AG09319 (cell line): ENCODE data around the gene EXOC6.

Experiments
- DNase-seq: peaks from one replicate; pipeline ENCODE4 v3.0.0-alpha.2; 2010; ENCODE audit warnings: low read depth; ENCODE audit errors: extremely low read depth
- CTCF ChIP-seq: IDR thresholded peaks from 2 replicates; pipeline ENCODE4 v1.5.1; 2011; ENCODE audit warnings: low read depth, mild to moderate bottlenecking, inconsistent platforms, low read length, moderate library complexity

Gene EXOC6

GRCh38 chr10:93074597-93075368 is 226.5 kb downstream of the EXOC6 start:
- DNase-seq, result no peak

GRCh38 chr10:93075369-93076221 is 227.3 kb downstream of the EXOC6 start:
- no peak for DNase-seq
- TF ChIP-seq CTCF, result no peak

More at GRCh38 chr10:93074597-93075368, 226.5 kb downstream of the EXOC6 start:
- no peak for TF ChIP-seq CTCF

- no peak for TF ChIP-seq CTCF
- no peak for DNase-seq
These were observed 228.6 kb downstream of the EXOC6 start for GRCh38 chr10:93076871-93077270.

- DNase-seq, result no peak
- no peak for TF ChIP-seq CTCF
These were observed 229.6 kb downstream of the EXOC6 start for GRCh38 chr10:93077860-93078337.

GRCh38 chr10:93079663-93080349 is 231.5 kb downstream of the EXOC6 start:
- no peak for DNase-seq
- no peak for TF ChIP-seq CTCF

GRCh38 chr10:93080350-93081046 is 232.2 kb downstream of the EXOC6 start:
- peak; percentile 88 for TF ChIP-seq CTCF
- no peak for DNase-seq
